HepG2 (cell line): ENCODE measurements around the gene FRMD4A.
"Not testable (repeated sequence)": the region's sequence is repeated elsewhere in the genome, so short reads cannot be mapped to it uniquely, and the experiment has no call there.

Source experiments
- BORCS8-MEF2B ChIP-seq: sonication (generic); formaldehyde crosslinking; IDR thresholded peaks from 2 replicates; pipeline ENCODE4 v1.8.0; 2022; ENCODE audit warnings: mild to moderate bottlenecking, missing genetic modification reagents
- EZH2 ChIP-seq: conservative IDR thresholded peaks from 2 replicates; pipeline ENCODE4 v1.6.1; 2012; ENCODE audit warnings: mild to moderate bottlenecking, low read depth, low read length, moderate library complexity
- FOXA1 ChIP-seq, 2 experiments: fragments of 450-650 bp in 1 of 2; sonication (generic) in 1 of 2; formaldehyde crosslinking in 1 of 2; IDR thresholded peaks; 2 replicates each; pipeline versions ENCODE4 v1.4.0 to v1.6.1; 2016 to 2020; ENCODE audit warnings: missing genetic modification reagents in 1 of 2
- HBP1 ChIP-seq: IDR thresholded peaks from 2 replicates; pipeline ENCODE4 v1.6.1; 2016; ENCODE audit warnings: low read depth, control low read depth
- HDAC1 ChIP-seq: sonication (generic); formaldehyde crosslinking; IDR thresholded peaks from 2 replicates; pipeline ENCODE4 v1.5.1; 2020; ENCODE audit warnings: mild to moderate bottlenecking, missing genetic modification reagents
- MYC ChIP-seq: sonication (generic); formaldehyde crosslinking; IDR thresholded peaks from 2 replicates; pipeline ENCODE4 v1.9.0; 2021; ENCODE audit warnings: missing genetic modification reagents, borderline replicate concordance
- NR1H2 ChIP-seq: sonication (generic); formaldehyde crosslinking; IDR thresholded peaks from 2 replicates; pipeline ENCODE4 v1.8.1; 2022; ENCODE audit warnings: low read depth, missing genetic modification reagents, borderline replicate concordance
- POLR2A ChIP-seq, 2 experiments: IDR thresholded peaks; 2 replicates each; pipeline ENCODE4 v1.6.1; 2011; ENCODE audit warnings: low read depth in 2 of 2, low read length in 2 of 2, mild to moderate bottlenecking in 1 of 2, moderate library complexity in 1 of 2; ENCODE audit not compliant: insufficient read depth in 1 of 2
- ZNF292 ChIP-seq: sonication (generic); formaldehyde crosslinking; IDR thresholded peaks from 2 replicates; pipeline ENCODE4 v1.8.1; 2022; ENCODE audit warnings: mild to moderate bottlenecking, low read depth, missing genetic modification reagents, borderline replicate concordance
- TF ChIP-seq, protein P1 (sequence below), 2 experiments: sonication (generic) in 1 of 2; formaldehyde crosslinking in 1 of 2; IDR thresholded peaks; 2 replicates each; pipeline versions ENCODE4 v1.6.1 to v1.9.0; 2014 to 2022; ENCODE audit warnings: antibody characterized with exemption in 1 of 2, borderline replicate concordance in 1 of 2, inconsistent platforms in 1 of 2, low read depth in 1 of 2, missing genetic modification reagents in 1 of 2
- TF ChIP-seq, protein P2 (sequence below): sonication (generic); formaldehyde crosslinking; IDR thresholded peaks from 2 replicates; pipeline ENCODE4 v1.5.1; 2020; ENCODE audit warnings: missing genetic modification reagents, mild to moderate bottlenecking, borderline replicate concordance
- TF ChIP-seq, protein P3 (sequence below): sonication (generic); formaldehyde crosslinking; IDR thresholded peaks from 2 replicates; pipeline ENCODE4 v1.5.0; 2020; ENCODE audit warnings: mild to moderate bottlenecking, missing genetic modification reagents, moderate library complexity

GRCh38 chr10:13865220-13865619, 465.5 kb downstream of the FRMD4A start:
- TF ChIP-seq HDAC1 (CRISPR knock-in tag); NR1H2 (CRISPR knock-in tag); BORCS8-MEF2B (CRISPR knock-in tag); HBP1 (CRISPR knock-in tag); ZNF292 (CRISPR knock-in tag); POLR2A (IDR thresholded peaks at IDR 0.05; ENCODE audit: insufficient read depth in 1 of 2, low read depth in 2 of 2, low read length in 2 of 2); EZH2; FOXA1 (IDR thresholded peaks at IDR 0.05); FOXA1 (CRISPR knock-in tag; IDR thresholded peaks at IDR 0.05); MYC (CRISPR knock-in tag): not testable (repeated sequence)
- TF ChIP-seq, protein P1, sequence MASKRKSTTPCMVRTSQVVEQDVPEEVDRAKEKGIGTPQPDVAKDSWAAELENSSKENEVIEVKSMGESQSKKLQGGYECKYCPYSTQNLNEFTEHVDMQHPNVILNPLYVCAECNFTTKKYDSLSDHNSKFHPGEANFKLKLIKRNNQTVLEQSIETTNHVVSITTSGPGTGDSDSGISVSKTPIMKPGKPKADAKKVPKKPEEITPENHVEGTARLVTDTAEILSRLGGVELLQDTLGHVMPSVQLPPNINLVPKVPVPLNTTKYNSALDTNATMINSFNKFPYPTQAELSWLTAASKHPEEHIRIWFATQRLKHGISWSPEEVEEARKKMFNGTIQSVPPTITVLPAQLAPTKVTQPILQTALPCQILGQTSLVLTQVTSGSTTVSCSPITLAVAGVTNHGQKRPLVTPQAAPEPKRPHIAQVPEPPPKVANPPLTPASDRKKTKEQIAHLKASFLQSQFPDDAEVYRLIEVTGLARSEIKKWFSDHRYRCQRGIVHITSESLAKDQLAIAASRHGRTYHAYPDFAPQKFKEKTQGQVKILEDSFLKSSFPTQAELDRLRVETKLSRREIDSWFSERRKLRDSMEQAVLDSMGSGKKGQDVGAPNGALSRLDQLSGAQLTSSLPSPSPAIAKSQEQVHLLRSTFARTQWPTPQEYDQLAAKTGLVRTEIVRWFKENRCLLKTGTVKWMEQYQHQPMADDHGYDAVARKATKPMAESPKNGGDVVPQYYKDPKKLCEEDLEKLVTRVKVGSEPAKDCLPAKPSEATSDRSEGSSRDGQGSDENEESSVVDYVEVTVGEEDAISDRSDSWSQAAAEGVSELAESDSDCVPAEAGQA (IDR thresholded peaks at IDR 0.05; ENCODE audit: low read depth): not testable (repeated sequence)
- TF ChIP-seq, protein P1 (CRISPR knock-in tag; IDR thresholded peaks at IDR 0.05; ENCODE audit: borderline replicate concordance): not testable (repeated sequence)
- TF ChIP-seq, protein P2, sequence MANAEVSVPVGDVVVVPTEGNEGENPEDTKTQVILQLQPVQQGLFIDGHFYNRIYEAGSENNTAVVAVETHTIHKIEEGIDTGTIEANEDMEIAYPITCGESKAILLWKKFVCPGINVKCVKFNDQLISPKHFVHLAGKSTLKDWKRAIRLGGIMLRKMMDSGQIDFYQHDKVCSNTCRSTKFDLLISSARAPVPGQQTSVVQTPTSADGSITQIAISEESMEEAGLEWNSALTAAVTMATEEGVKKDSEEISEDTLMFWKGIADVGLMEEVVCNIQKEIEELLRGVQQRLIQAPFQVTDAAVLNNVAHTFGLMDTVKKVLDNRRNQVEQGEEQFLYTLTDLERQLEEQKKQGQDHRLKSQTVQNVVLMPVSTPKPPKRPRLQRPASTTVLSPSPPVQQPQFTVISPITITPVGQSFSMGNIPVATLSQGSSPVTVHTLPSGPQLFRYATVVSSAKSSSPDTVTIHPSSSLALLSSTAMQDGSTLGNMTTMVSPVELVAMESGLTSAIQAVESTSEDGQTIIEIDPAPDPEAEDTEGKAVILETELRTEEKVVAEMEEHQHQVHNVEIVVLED (CRISPR knock-in tag): not testable (repeated sequence)
- TF ChIP-seq, protein P3, sequence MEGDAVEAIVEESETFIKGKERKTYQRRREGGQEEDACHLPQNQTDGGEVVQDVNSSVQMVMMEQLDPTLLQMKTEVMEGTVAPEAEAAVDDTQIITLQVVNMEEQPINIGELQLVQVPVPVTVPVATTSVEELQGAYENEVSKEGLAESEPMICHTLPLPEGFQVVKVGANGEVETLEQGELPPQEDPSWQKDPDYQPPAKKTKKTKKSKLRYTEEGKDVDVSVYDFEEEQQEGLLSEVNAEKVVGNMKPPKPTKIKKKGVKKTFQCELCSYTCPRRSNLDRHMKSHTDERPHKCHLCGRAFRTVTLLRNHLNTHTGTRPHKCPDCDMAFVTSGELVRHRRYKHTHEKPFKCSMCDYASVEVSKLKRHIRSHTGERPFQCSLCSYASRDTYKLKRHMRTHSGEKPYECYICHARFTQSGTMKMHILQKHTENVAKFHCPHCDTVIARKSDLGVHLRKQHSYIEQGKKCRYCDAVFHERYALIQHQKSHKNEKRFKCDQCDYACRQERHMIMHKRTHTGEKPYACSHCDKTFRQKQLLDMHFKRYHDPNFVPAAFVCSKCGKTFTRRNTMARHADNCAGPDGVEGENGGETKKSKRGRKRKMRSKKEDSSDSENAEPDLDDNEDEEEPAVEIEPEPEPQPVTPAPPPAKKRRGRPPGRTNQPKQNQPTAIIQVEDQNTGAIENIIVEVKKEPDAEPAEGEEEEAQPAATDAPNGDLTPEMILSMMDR (CRISPR knock-in tag): not testable (repeated sequence)
